Subcutaneous adipose tissue (tissue), 4 donors: ENCODE measurements around the gene NHLH1. TPM values are rescaled to one million over a fixed set of nuclear protein-coding genes. Genes with fewer than 3 reads are reported as not detected.

ENCODE experiments used
- CTCF ChIP-seq: fragments of 450-650 bp; IDR thresholded peaks from one replicate; pipeline ENCODE4 v1.5.1; 2016; ENCODE audit warnings: low read depth, mild to moderate bottlenecking, control low read depth, antibody characterized with exemption, moderate library complexity
- total RNA-seq, 4 donors: library from RNA; depleted of rRNA; stranded (reverse); fragments of >200 nt; gene quantifications; one replicate each; pipeline ENCODE4 v1.1.0, GENCODE V29; 2016

The NHLH1 gene
- total RNA-seq, 4 donors from 2014 or later = 0.17 to 1.5 TPM; not detected in 2

- no peak for TF ChIP-seq CTCF
Observed at GRCh38 chr1:160394673-160395072, 27.8 kb downstream of the NHLH1 start.

DNA sequence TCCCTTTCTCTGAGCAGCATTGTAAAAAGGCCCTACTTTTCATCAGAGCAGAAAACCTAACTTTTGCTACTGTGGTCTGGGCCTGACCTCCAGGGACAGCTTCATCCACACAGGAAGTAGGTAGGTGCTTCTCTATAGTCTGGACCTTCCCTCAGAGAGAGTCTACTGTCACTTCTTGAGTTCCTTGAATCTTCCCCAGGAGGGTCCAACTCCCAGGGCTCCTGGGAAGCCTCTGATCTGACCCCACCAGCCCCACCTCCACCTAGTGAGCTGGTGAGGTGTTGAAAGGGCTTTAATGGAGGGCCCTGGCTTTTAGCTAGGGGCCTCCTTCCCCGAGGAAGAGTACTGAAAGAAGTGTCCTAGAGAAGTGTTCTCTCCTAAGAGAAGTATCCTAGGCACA is 30.8 kb downstream of the NHLH1 start:
- no peak for TF ChIP-seq CTCF

GRCh38 chr1:160398823-160399222 is 32.0 kb downstream of the NHLH1 start:
- no peak for TF ChIP-seq CTCF

- no peak for TF ChIP-seq CTCF
Observed at GRCh38 chr1:160399544-160400222, 32.8 kb downstream of the NHLH1 start.

DNA sequence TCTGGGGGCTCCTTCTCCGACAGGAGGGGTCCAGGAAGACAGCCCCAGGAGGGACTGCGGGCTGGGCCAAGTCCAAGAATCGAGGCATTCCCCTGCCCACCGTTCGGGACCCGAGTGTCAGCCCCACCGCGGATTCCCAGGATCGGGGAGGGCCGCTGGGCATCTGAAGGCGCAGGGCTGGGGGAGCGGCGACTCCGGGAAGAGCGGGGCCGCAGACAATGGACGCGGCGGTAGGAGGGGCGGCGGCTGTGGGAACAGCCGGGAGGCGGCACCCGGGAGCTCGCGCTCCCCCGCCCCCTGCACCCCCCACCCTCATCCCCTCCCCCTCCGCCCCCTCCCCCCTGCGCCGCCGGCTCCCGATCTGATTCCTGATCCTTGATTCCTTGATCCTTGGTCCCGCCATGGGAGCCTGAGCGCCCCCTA is 33.4 kb downstream of the NHLH1 start, which contains the start of gene VANGL2:
Gene VANGL2, plus strand, starts transcription at position 342 of the 423 bp plus-strand sequence. CDS start 15,274 bp downstream, outside the sequence.
- no peak for TF ChIP-seq CTCF

GRCh38 chr1:160400646-160401486 is 34.0 kb downstream of the NHLH1 start:
- no peak for TF ChIP-seq CTCF

DNA sequence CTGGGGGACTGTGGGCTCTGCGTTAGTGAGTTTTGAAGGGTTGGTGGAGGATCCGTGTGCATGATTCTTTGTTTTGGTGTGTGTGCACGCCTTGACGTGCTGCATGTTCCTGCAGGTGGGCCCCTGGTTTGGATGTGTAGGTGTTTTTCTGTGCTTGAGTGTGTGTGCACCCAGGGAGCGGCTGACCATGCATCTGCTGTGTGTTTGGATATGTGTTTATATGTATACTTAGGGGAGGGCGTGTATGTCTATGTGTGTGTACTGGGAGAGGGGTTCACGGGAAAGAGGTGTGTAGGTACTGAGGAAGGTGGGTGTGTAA is 34.6 kb downstream of the NHLH1 start:
- TF ChIP-seq CTCF = no peak
